GM12872 (cell line): ENCODE results near the gene GRID1.

Source experiments
- CTCF ChIP-seq: IDR thresholded peaks from 3 replicates; pipeline ENCODE4 v1.5.1; 2011; ENCODE audit warnings: low read depth, mild to moderate bottlenecking, low read length, moderate library complexity; ENCODE audit not compliant: insufficient read depth

Gene GRID1

GRCh38 chr10:86362129-86362527 lies 4.5 kb downstream of the GRID1 start:
- TF ChIP-seq CTCF, result no peak

GRCh38 chr10:86361156-86362128 lies 5.2 kb downstream of the GRID1 start:
- TF ChIP-seq CTCF, result no peak

- no peak for TF ChIP-seq CTCF
These were observed 5.9 kb downstream of the GRID1 start for GRCh38 chr10:86360657-86361056.

- TF ChIP-seq CTCF, result no peak
These were observed 6.6 kb downstream of the GRID1 start for GRCh38 chr10:86359954-86360353.

GRCh38 chr10:86359111-86359510 lies 7.5 kb downstream of the GRID1 start:
- TF ChIP-seq CTCF, result no peak

- TF ChIP-seq CTCF, result no peak
These were observed 8.9 kb downstream of the GRID1 start for GRCh38 chr10:86357676-86358075.

GRCh38 chr10:86357041-86357440 lies 9.6 kb downstream of the GRID1 start:
- TF ChIP-seq CTCF, result no peak
